ENCODE results near the gene RBM43. TPM values are rescaled to one million over a fixed set of nuclear protein-coding genes. Genes with fewer than 3 reads are reported as not detected.

Gene RBM43
- total RNA-seq, 1 donor from 2014 or later, result 1.5 TPM

- TF ChIP-seq CTCF (IDR thresholded peaks at IDR 0.05; ENCODE audit: borderline replicate concordance), result no peak
- Histone ChIP-seq H3K4me3 (no peak overlapping the region), H3K27ac (replicated peaks) (no peak overlapping the region), H3K27me3 (ENCODE audit: low read depth) (no peaks in the 10 kb centered on the region), H3K4me1 (no peaks in the 10 kb centered on the region), H3K9me3 (replicated peaks) (peaks cover 38% of the 10 kb centered on the region), H3K36me3 (peaks cover 34% of the 10 kb centered on the region)
- no peak for DNase-seq
- intact Hi-C loops (cut with micrococcal nuclease), result no loop called here
These were observed 15.5 kb downstream of the RBM43 start for GRCh38 chr2:151246152-151246551.

- no peak for TF ChIP-seq CTCF (IDR thresholded peaks at IDR 0.05; ENCODE audit: borderline replicate concordance)
- DNase-seq, result no peak
- Histone ChIP-seq H3K9me3 (replicated peaks) (peaks cover 23% of the 10 kb centered on the region), H3K4me3 (no peak overlapping the region), H3K36me3 (peaks cover 8% of the 10 kb centered on the region), H3K27ac (replicated peaks) (no peak overlapping the region), H3K4me1 (peaks cover 2% of the 10 kb centered on the region), H3K27me3 (ENCODE audit: low read depth) (no peaks in the 10 kb centered on the region)
- intact Hi-C loops (cut with micrococcal nuclease), result no loop called here
These were observed 18.2 kb downstream of the RBM43 start for GRCh38 chr2:151243468-151243867.

GRCh38 chr2:151241224-151241623 lies 20.4 kb downstream of the RBM43 start:
- no peak for TF ChIP-seq CTCF (IDR thresholded peaks at IDR 0.05; ENCODE audit: borderline replicate concordance)
- no peak overlapping the region for H3K4me3 ChIP-seq
- intact Hi-C loops (cut with micrococcal nuclease), result no loop called here

GRCh38 chr2:151240433-151240832 lies 21.2 kb downstream of the RBM43 start:
- TF ChIP-seq CTCF (IDR thresholded peaks at IDR 0.05; ENCODE audit: borderline replicate concordance), result no peak
- Histone ChIP-seq H3K4me3 (no peak overlapping the region), H3K27me3 (ENCODE audit: low read depth) (no peaks in the 10 kb centered on the region), H3K36me3 (no peaks in the 10 kb centered on the region), H3K4me1 (peaks cover 5% of the 10 kb centered on the region), H3K9me3 (replicated peaks) (no peaks in the 10 kb centered on the region), H3K27ac (replicated peaks) (no peak overlapping the region)
- intact Hi-C loops (cut with micrococcal nuclease), result no loop called here
- no peak for DNase-seq

More at GRCh38 chr2:151241224-151241623, 20.4 kb downstream of the RBM43 start:
- Histone ChIP-seq H3K27me3 (ENCODE audit: low read depth) (no peaks in the 10 kb centered on the region), H3K4me1 (peaks cover 5% of the 10 kb centered on the region), H3K9me3 (replicated peaks) (peaks cover under 1% of the 10 kb centered on the region), H3K27ac (replicated peaks) (no peak overlapping the region), H3K36me3 (no peaks in the 10 kb centered on the region)
- no peak for DNase-seq

GRCh38 chr2:151239624-151240023 lies 22.0 kb downstream of the RBM43 start:
- intact Hi-C loops (cut with micrococcal nuclease), result loop anchor here (10.0 kb wide), 1 partner anchor 1645 kb away; no protein-coding TSS in a partner anchor
- no peaks in the 10 kb centered on the region for H3K9me3 ChIP-seq (replicated peaks)
- no peaks in the 10 kb centered on the region for H3K27me3 ChIP-seq (ENCODE audit: low read depth)
- no peak overlapping the region for H3K4me3 ChIP-seq
- no peak for DNase-seq
- no peaks in the 10 kb centered on the region for H3K36me3 ChIP-seq
- H3K4me1 ChIP-seq, result peaks cover 5% of the 10 kb centered on the region
- no peak for TF ChIP-seq CTCF (IDR thresholded peaks at IDR 0.05; ENCODE audit: borderline replicate concordance)
- H3K27ac ChIP-seq (replicated peaks), result no peak overlapping the region

All from left ventricle myocardium inferior (tissue), 1 donor.